HG03280 (cell line): ENCODE data around the gene TCTN2.

Source experiments
- ATAC-seq: cut with Tn5 transposase; IDR thresholded peaks from one replicate; pipeline ENCODE4 v1.9.1; 2021; ENCODE audit warnings: mild to moderate bottlenecking, moderate library complexity; ENCODE audit not compliant: unreplicated experiment

Gene TCTN2

GRCh38 chr12:123670882-123671728 is at the start of gene TCTN2:
TSS of gene TCTN2 (plus strand) at chr12:123671113. CDS start at chr12:123671241, 128 bp downstream.
- ATAC-seq = peak; percentile 99

- ATAC-seq = no peak
These were observed 49.0 kb upstream of the TCTN2 start for GRCh38 chr12:123621619-123622530.

- peak; percentile 96 for ATAC-seq
These were observed 37.4 kb upstream of the TCTN2 start, which contains the start of the genes EIF2B1 and GTF2H3 for GRCh38 chr12:123633379-123634141. TSS of gene EIF2B1 (minus strand) at chr12:123633686. CDS start at chr12:123633557, 129 bp downstream. TSS of gene GTF2H3 (plus strand) at chr12:123633829. CDS start at chr12:123633860, 31 bp downstream.

- no peak for ATAC-seq
These were observed 36.8 kb upstream of the TCTN2 start for GRCh38 chr12:123634142-123634561.

- ATAC-seq = no peak
These were observed 27.0 kb upstream of the TCTN2 start for GRCh38 chr12:123643911-123644310.

- ATAC-seq = no peak
These were observed 25.5 kb upstream of the TCTN2 start for GRCh38 chr12:123645380-123645779.

GRCh38 chr12:123645878-123646277 is 25.0 kb upstream of the TCTN2 start:
- no peak for ATAC-seq

- ATAC-seq = no peak
These were observed 22.5 kb upstream of the TCTN2 start for GRCh38 chr12:123648401-123648800.

- ATAC-seq = no peak
These were observed 16.7 kb upstream of the TCTN2 start for GRCh38 chr12:123654129-123654701.

- ATAC-seq = peak; percentile 81
These were observed 15.5 kb upstream of the TCTN2 start for GRCh38 chr12:123655420-123655819.

GRCh38 chr12:123656392-123656791 is 14.5 kb upstream of the TCTN2 start:
- no peak for ATAC-seq

GRCh38 chr12:123657211-123657610 is 13.7 kb upstream of the TCTN2 start:
- ATAC-seq = no peak

- ATAC-seq = no peak
These were observed 10.8 kb upstream of the TCTN2 start for GRCh38 chr12:123659996-123660727.

GRCh38 chr12:123667771-123668170 is 3.1 kb upstream of the TCTN2 start:
- no peak for ATAC-seq

- no peak for ATAC-seq
These were observed 963 bp downstream of the TCTN2 start for GRCh38 chr12:123671876-123672275.

- no peak for ATAC-seq
These were observed 4.5 kb downstream of the TCTN2 start for GRCh38 chr12:123675436-123675835.

- ATAC-seq = no peak
These were observed 5.9 kb downstream of the TCTN2 start for GRCh38 chr12:123676616-123677320.

GRCh38 chr12:123678981-123679380 is 8.1 kb downstream of the TCTN2 start:
- no peak for ATAC-seq

- no peak for ATAC-seq
These were observed 10.7 kb downstream of the TCTN2 start for GRCh38 chr12:123681605-123682004.
